GM21825 (cell line): ENCODE results near the gene RECQL.
"Not testable (repeated sequence)": the region's sequence is repeated elsewhere in the genome, so short reads cannot be mapped to it uniquely, and the experiment has no call there.

Experiments
- ATAC-seq: cut with Tn5 transposase; IDR thresholded peaks from one replicate; pipeline ENCODE4 v1.9.1; 2021; ENCODE audit warnings: mild to moderate bottlenecking, moderate library complexity; ENCODE audit not compliant: unreplicated experiment

The RECQL gene

DNA sequence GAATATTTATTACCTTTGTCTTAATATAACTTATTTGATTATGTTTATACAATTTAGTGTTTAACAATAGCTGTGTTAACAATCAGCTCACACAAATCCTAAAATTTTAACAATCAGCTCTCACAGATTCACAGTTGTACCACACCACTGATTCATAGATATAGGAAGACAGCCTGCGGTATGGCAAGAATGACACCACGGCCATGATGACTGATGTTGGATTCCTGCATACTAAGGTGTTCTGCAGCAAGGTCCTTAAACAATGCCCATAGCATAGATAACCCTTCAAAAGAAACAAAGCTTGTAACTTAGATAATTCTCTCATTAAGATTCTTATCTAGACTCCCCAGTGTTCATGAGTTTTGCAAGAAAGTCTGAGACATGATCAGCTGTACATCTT is 67.9 kb downstream of the RECQL start:
- ATAC-seq: no peak

DNA sequence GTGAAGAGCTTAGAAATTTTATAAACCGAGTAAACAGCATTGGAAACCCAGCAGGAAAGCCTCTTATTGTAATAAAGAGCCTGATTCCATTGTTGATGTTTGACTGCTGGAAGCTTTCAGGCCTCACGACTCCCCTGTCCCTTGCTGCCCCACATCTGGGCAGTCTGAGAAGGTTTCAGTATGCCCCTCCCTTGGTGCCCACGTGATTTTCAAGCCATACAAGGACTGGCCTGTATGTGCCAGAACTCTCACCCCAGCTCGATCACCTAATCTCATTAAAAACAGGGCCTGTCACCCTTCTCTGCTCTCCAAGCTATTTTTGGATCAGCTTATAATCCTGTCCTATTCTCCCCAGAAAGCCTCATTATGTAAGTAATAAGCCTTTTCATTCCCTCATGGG is 71.4 kb downstream of the RECQL start:
- ATAC-seq: no peak

DNA sequence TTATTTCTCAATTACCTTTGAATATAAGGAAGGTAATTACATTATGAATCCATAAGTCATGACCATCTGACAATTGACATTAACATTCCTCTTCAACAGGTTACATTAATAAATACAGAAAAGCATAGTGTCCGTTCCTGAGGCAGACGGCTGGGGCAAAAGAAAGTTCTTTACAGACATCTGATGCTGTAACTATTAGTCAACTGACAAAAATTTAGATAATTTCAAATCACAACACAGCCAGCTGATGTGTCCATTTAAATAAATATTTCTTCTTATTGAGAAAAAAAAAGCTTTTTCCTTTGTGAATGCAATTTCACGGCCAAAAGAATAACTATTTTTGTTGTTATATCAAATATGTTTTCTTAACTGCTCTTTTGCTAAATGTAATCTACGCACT is 73.2 kb downstream of the RECQL start:
- ATAC-seq: no peak

DNA sequence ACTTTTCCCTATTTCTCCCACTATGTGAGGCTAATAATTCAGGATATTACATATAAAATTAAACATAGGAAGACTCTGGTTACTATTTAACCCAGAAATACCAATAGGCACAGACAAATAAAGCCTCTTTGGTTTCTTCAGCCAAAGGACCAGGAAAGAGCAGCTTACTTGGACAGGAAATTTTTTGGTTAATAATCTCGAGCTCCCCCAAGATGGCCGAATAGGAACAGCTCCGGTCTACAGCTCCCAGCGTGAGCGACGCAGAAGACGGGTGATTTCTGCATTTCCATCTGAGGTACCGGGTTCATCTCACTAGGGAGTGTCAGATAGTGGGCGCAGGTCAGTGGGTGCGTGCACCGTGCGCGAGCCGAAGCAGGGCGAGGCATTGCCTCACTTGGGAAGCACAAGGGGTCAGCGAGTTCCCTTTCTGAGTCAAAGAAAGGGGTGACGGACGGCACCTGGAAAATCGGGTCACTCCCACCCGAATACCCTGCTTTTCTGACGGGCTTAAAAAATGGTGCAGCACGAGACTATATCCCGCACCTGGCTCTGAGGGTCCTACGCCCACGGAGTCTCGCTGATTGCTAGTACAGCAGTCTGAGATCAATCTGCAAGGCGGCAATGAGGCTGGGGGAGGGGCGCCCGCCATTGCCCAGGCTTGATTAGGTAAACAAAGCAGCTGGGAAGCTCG is 82.3 kb downstream of the RECQL start:
- not testable (repeated sequence) for ATAC-seq
